ENCODE results near the gene RCAN3.

DNA sequence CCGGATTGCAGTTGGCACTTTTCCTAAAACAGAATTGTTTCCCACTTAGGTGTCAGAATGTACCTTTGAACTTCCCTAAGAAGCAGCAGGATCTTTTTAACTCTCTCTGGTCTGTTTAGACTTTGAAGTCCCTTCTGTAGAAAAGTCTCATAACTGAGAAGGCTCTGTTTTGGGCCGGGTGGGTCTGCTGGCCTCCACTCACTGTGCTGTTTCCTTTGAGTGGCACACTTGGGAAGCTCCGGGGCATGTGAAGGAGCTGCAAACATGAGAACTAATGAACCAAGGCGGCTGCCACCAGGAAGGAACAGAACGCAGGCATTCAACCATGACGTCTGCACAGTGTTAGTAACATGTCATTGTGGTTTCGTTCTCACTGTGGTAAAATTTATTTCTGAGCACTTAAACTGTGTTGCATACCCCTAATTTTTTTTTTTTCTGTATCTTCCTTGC lies 33.8 kb downstream of the RCAN3 start:
- TF ChIP-seq, protein P1, sequence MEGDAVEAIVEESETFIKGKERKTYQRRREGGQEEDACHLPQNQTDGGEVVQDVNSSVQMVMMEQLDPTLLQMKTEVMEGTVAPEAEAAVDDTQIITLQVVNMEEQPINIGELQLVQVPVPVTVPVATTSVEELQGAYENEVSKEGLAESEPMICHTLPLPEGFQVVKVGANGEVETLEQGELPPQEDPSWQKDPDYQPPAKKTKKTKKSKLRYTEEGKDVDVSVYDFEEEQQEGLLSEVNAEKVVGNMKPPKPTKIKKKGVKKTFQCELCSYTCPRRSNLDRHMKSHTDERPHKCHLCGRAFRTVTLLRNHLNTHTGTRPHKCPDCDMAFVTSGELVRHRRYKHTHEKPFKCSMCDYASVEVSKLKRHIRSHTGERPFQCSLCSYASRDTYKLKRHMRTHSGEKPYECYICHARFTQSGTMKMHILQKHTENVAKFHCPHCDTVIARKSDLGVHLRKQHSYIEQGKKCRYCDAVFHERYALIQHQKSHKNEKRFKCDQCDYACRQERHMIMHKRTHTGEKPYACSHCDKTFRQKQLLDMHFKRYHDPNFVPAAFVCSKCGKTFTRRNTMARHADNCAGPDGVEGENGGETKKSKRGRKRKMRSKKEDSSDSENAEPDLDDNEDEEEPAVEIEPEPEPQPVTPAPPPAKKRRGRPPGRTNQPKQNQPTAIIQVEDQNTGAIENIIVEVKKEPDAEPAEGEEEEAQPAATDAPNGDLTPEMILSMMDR (IDR thresholded peaks at IDR 0.05), result no peak
- TF ChIP-seq ZFX (IDR thresholded peaks at IDR 0.05; ENCODE audit: borderline replicate concordance), result no peak

All from 22Rv1 (cell line).